NCI-H526 treated with DMSO at 0.1 percent for 48 hours (cell line): ENCODE data around the gene ALPG.
"Not testable (repeated sequence)": the region's sequence is repeated elsewhere in the genome, so short reads cannot be mapped to it uniquely, and the experiment has no call there.

ENCODE experiments used
- DNase-seq: peaks from one replicate; lab custom pipeline; 2025; lab: John Stamatoyannopoulos, UW

The ALPG gene

GRCh38 chr2:232441922-232442321 is 35.3 kb downstream of the ALPG start:
- not testable (repeated sequence) for DNase-seq

GRCh38 chr2:232442431-232442830 is 35.8 kb downstream of the ALPG start:
- not testable (repeated sequence) for DNase-seq

DNA sequence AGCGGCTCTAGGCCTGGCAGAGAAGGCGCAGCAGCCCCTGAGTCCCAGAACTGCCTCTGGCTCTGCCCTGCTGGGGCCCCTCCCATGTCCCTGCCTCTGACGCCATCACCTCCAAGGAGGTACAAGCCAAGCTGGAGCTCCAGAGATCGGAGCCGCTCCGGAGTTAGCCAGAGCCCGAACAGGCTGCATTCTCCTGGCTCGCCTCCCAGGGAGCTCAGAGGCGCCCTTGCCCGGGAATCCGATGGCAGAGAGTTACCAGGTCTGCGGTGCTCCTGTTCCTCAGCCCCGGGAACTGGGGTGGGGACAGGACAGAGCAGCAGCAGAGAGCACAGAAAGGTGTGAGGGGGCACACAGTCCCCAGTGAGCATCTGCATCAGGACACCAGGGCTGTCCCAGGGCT is 36.4 kb downstream of the ALPG start:
- not testable (repeated sequence) for DNase-seq

DNA sequence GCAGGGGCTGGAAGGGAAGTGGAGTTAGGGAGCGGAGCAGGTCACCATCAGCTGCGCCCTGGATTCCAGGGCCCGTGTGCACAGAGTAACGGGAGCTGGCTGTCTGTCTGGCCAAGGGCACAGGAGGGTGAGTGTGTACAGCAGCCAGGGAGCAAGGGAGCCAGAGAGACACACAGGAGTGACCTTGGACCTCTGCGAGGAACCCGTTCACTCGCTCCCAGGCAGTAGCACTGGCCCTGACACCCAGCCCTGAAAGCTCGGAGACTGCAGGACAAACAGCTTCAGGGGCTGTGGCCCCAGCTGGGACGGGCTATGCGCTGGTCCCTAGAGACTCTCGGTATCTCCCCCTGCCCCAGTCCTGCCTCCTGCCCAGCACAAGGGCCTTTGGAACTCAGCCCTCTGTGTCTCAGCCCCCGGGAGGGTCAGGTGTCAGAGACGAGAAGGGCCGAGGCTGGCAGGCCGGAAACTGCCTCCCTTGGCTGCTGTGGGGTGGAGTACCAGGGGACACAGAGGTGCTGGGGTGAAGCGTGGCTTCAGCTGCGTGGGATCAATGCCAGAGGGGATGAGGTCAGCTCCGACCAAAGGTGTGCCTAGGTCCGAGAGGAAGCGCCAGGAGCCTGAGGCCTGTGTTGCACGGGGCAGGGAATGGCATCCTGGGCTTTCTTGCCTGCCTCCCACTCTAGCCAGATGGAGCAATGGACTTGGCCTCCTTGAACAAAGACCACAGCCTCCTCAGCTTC is 37.2 kb downstream of the ALPG start:
- not testable (repeated sequence) for DNase-seq

DNA sequence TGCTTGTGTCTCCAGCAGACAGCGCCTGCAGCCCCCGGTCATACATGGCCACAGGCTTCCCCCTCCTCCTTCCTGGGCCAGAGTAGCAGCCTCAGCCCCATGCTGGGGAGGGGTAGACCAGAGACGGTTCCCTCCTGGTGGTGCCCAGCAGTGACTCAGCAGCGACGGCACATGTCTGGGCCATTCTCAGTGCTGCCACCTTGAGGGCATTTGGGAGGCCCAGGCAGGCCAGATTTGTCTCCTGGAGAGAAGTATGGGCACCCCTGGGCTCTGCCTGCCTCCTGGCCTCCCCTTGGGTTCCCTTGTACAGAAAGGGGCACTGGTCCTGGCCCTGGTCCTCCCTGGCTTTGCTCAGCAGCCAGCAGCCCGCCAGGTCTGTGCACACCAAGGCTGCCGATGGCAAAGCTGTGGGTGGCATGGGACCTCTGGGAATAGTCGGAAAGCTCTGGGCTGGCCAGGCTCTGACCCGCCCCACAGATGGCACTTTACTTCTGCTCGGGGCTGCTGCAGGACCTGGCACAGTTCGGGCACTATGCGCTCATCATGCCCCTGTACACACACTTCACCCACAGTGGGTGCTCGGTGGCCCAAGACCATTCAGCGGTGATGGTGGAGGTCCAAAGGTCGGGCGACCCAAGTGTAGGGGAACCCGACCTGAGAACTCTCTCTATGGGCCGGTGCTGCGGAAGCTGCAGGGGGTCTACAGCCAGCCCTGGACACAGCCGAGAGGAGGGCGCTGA is 37.9 kb downstream of the ALPG start:
- DNase-seq = peak; percentile 5

DNA sequence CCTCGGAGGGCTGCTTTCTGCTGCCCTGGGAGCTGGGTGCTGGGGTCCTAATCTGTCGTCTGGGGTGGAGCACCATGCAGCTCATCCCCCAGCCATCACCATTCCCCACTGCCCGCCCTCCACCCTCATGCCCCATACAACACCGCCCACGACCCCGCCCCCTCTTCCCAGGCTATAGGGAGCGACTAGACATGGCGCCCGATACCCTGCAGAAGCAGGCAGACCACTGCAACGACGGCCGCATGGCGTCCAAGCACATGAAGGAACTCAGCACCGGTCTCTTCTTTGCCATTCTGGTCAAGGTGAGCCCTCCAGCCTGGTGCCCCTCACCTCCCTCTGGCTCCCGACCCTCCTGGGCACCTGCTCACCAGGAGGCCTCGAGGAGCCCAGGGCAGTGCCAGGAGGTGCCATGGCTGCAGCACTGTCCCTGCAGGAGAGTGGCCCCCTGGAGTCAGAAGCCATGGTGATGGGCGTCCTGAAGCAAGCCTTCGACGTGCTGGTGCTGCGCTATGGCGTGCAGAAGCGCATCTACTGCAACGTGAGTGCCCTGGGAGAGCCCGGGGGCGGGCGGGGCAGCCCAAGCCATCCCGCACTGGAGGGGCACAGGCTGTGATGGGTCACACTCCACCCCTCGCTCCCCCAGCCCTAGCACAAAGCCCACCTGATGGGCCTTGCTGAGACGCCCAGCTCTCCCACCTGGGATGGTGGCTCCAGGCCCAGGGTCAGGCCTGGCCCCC is 38.7 kb downstream of the ALPG start:
- DNase-seq = not testable (repeated sequence)

DNA sequence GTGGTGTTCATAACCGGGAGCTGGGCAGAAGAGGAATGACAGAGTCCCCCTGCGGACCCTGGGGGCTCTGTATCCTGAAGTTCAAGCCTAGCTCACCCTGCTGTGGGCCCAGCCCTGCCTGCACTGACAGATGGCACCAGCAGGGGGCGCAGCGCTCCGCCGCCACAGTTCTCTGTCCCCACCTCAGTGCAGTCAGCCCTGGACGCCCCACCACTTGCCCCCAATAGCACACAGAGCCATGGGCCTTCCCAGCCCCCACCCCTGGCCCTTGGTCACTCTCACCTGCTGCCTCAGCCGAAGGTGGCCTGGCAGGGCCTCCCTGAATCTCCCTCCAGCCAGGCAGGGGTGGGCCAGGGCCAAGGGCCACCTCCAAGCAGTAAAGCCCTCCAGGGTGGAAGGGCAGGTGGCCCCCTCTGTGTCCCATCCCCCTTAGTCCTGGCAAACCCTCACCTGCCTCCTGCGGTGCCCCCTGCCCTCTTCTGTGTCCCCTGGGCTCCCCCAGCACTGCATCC is 39.7 kb downstream of the ALPG start:
- DNase-seq = not testable (repeated sequence)

DNA sequence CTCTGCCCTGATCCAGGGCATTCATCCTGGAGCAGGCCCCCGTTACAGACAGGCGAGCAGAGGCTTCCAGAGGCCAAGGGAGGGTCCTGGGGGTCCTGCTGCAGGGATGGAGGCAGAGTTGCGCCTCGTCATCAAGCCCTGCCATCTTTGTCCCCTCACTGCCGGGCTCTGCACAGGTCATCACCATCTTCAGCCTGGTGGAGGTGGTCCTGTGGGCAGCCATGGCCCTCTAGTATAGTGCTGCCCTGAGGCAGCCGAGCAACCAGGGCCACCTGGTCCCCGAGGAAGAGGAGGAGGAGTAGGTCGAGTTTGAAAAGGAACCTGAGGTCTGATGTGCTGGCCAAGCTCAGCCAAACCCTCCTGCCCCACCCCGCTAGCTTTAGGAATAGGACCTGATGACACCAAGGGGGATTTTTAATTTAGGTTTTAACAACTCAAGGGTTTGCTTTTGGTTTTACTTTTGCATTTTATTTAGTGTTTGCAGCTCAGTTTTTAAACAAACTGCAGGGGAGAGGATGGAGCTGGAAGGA is 40.5 kb downstream of the ALPG start:
- no peak for DNase-seq

DNA sequence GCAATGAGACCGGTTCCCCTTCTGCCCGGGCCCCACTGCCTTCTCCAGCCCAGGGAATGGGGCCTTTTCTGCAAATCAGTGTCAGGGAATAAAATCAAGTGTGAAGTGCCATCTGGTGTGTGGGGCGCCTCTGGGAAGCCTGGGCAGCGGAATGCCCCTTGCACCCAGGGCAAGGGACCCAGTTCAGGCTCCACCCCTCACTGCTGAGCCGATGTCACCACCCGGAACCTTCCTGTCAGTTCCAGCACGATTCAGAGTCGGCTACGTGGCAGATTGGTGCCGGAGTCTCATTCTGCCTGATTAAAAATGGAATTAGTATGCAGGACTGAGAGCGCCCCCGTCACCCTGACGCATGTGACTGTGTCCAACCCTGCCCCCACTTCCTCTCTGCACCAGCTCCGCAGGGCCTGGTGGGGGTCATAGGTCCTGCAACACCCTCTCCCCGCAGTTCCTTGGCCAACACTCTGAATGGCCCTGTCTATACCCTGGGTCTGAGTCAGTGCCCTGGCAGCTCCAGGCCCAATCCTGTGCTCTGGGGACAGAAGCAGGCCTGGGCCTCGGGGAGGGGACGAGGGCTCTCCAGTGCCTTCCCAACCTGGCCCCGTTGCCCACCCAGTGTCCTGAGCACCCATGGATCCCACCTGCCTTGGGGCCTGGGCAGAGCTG is 41.1 kb downstream of the ALPG start:
- DNase-seq = no peak

DNA sequence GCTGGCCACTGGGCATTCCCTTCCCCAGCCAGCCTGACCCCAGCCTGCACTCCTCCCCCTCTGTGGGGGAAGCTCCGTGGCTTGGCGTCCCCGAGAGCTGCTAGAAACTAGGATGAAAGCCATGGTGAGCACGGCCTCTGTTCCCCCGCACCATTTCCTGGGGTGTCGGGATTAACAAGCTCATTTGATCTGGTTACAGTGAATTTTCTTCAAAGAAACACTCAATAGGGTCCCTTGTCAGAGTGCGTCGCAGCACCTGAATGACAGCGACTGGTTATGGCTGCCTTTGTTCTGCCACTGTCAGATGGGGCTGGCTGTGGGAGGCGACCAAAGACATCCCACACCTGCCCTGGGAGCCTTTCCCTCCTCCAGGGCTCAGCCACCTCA is 41.7 kb downstream of the ALPG start:
- DNase-seq = no peak

GRCh38 chr2:232449964-232450363 is 43.3 kb downstream of the ALPG start:
- DNase-seq = no peak

DNA sequence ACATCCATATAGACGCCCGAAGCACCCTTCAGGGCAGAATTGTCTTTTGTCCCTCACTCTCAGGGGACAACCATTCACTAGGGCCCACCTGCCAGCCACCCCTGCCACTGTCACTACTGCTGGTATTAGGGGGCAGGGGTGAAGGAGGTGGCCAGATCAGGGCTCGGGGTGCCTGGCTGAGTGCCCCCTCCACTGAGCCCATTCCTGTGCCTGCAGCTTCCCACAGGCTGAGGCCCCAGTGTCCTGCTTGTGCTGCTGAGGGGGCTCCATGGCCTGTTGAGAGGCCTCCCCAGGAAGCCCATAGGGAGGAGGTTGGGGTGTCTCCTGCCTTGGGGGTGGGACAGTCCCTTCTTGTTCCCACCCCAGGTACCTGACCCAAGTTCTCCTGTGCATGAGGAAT is 45.0 kb downstream of the ALPG start:
- not testable (repeated sequence) for DNase-seq

DNA sequence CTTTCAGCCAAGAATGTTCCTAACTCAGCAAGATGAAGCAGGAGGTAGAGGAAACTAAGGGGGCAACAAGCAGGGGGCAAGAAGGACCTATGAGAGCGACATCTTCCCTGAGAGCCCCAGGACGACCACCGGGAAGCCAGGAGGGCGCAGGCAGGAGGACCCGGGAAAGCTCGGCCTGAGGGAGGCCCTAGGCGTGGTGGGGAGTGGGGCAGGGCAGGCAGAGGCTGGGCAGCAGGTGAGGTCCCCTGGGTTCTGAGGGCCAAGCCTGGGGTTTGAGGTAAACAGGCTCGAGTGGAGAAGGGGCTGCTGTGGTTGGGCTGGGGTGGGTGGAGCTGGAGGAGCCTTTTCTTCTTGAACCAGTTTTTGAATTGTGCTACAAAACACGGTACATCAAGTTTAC is 48.0 kb downstream of the ALPG start:
- DNase-seq = no peak

GRCh38 chr2:232455426-232456255 is 49.0 kb downstream of the ALPG start, which contains the start of gene ALPI:
ALPI (plus strand) TSS chr2:232456153; CDS start chr2:232456200, 47 bp downstream.
- no peak for DNase-seq

DNA sequence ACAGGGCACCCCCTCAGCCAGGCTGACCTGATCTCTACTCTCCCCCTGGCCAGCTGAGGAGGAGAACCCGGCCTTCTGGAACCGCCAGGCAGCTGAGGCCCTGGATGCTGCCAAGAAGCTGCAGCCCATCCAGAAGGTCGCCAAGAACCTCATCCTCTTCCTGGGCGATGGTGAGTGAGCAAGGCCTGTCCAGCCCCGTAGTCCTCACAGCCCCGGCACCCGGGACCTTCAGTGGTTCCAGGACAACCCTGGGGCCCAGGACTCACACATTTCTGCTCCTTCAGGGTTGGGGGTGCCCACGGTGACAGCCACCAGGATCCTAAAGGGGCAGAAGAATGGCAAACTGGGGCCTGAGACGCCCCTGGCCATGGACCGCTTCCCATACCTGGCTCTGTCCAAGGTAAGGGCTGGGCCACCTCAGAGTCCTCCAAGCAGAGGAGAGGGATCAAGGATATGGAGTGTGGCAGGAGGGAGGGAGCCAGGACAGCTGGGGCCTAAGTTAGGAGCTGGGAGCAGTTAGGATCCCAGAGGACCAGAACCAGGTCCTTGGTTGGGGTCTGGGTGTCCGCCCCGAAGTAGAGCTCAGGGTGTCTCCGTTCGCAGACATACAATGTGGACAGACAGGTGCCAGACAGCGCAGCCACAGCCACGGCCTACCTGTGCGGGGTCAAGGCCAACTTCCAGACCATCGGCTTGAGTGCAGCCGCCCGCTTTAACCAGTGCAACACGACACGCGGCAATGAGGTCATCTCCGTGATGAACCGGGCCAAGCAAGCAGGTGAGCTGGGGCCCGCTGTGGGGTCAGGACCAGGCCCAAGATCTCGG is 49.9 kb downstream of the ALPG start:
- no peak for DNase-seq

- DNase-seq = no peak
Observed at GRCh38 chr2:232457121-232458011, 50.7 kb downstream of the ALPG start.

- no peak for DNase-seq
Observed at GRCh38 chr2:232458051-232458660, 51.5 kb downstream of the ALPG start.

DNA sequence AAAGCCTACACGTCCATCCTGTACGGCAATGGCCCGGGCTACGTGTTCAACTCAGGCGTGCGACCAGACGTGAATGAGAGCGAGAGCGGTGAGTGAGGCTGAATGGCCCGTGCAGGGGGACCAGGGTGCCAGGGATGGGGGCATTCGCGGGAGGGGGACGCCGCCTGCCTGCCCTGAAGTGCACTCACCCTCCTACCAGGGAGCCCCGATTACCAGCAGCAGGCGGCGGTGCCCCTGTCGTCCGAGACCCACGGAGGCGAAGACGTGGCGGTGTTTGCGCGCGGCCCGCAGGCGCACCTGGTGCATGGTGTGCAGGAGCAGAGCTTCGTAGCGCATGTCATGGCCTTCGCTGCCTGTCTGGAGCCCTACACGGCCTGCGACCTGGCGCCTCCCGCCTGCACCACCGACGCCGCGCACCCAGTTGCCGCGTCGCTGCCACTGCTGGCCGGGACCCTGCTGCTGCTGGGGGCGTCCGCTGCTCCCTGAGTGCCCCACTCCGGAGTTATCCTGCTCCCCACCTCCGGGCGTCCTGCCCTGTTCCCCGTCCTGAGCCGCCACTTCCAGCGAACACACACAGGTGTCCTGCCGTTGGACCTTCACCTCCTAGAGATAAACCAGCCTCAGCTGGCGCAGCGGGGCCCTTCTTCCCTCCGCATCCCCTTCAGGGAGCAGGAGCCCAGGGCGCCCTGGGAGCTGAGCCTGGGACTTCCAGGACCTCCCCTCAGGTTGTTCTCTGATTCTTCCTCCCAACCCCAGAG is 52.2 kb downstream of the ALPG start:
- no peak for DNase-seq
